Measurements from ENCODE around the gene MCTP1. TPM values are rescaled to one million over a fixed set of nuclear protein-coding genes. Genes with fewer than 3 reads are reported as not detected.

The MCTP1 gene
- total and polyA plus RNA-seq, 10 of the 15 experiments (the other 5 are each of a cell fraction or from before 2014, with no cell fraction given) = 12.6 to 45.9 (median 18.8) TPM

- H3K4me3 ChIP-seq = no peak overlapping the region
- no TSS peak for BruUV-seq (replicated peaks)
- H3K4me2 ChIP-seq (ENCODE audit: control insufficient read depth, insufficient read depth) = no peak overlapping the region
- no peak for DNase-seq (ENCODE audit: low read depth, low spot score)
- intact Hi-C loops (cut with micrococcal nuclease; ENCODE audit: unreplicated experiment) = no loop called here
- no peak overlapping the region for H3K9ac ChIP-seq (ENCODE audit: control insufficient read depth, insufficient read depth, low read length)
- no peaks in the 10 kb centered on the region for H3K4me1 ChIP-seq (ENCODE audit: control insufficient read depth, insufficient read depth, low read length)
- SMC1A ChIA-PET (ENCODE audit: uncharacterized antibody, unreplicated experiment) = interaction anchor here (0.6 to 2.7 kb wide), 15 partner anchors 13 to 1269 kb away, joined by 3 to 11 read pairs (median 3); no protein-coding TSS in a partner anchor
- H4K20me1 ChIP-seq (ENCODE audit: control insufficient read depth, insufficient read depth) = no peaks in the 10 kb centered on the region
- CTCF ChIA-PET = interaction anchor here (0.8 to 9.1 kb wide), 5 partner anchors 9 to 274 kb away, joined by 3 to 94 read pairs (median 4); no protein-coding TSS in a partner anchor
- H3K9me3 ChIP-seq (replicated peaks; ENCODE audit: control insufficient read depth, insufficient read depth, low read length) = no peaks in the 10 kb centered on the region; the same call in 2 of the 3 replicates
- no peaks in the 10 kb centered on the region for H3K79me2 ChIP-seq (ENCODE audit: control insufficient read depth, insufficient read depth, low read length)
- H3K27me3 ChIP-seq (replicated peaks in 1 of 2; ENCODE audit: control insufficient read depth in 2 of 2, insufficient read depth in 2 of 2, low read length in 1 of 2) = peaks cover 0 to 1% of the 10 kb centered on the region in 2 experiments; a peak in 1 of 4 replicates
- POLR2A ChIA-PET = no interaction called here
- ATAC-seq = no peak; the same call in 2 of the 3 replicates
- H3K27ac ChIP-seq (ENCODE audit: control insufficient read depth, insufficient read depth) = no peak overlapping the region
- no peak for TF ChIP-seq IRF3 (IDR thresholded peaks at IDR 0.05)
- TF ChIP-seq BCL3 (IDR thresholded peaks at IDR 0.05; ENCODE audit: borderline replicate concordance, insufficient read depth, low read depth, low read length, poor library complexity, severe bottlenecking) = no peak
- TF ChIP-seq BCL11A (IDR thresholded peaks at IDR 0.05; ENCODE audit: low read depth, low read length) = no peak
- no peak for TF ChIP-seq BRCA1 (IDR thresholded peaks at IDR 0.05; ENCODE audit: low read depth, low read length)
- no peak for TF ChIP-seq YY1 (IDR thresholded peaks at IDR 0.05; ENCODE audit: low read depth, low read length)
- no peak for TF ChIP-seq ELK1 (IDR thresholded peaks at IDR 0.05; ENCODE audit: low read depth, low read length)
- TF ChIP-seq STAT1 (conservative IDR thresholded peaks at IDR 0.05) = no peak
- TF ChIP-seq BHLHE40 (IDR thresholded peaks at IDR 0.05; ENCODE audit: borderline replicate concordance in 1 of 2, low read depth in 2 of 2, low read length in 1 of 2) = no peak
- TF ChIP-seq CHD4 (IDR thresholded peaks at IDR 0.05) = no peak
- TF ChIP-seq ZBTB11 (CRISPR knock-in tag; IDR thresholded peaks at IDR 0.05) = no peak
- TF ChIP-seq NR2F1 (conservative IDR thresholded peaks at IDR 0.05) = no peak
- TF ChIP-seq ZSCAN29 (IDR thresholded peaks at IDR 0.05) = no peak
- TF ChIP-seq NKRF (conservative IDR thresholded peaks at IDR 0.05) = no peak
- TF ChIP-seq CEBPB (IDR thresholded peaks at IDR 0.05; ENCODE audit: borderline replicate concordance in 1 of 2, low read depth in 2 of 2, low read length in 2 of 2) = no peak
- no peak for TF ChIP-seq TCF12 (IDR thresholded peaks at IDR 0.05; ENCODE audit: low read depth, low read length)
- no peak for TF ChIP-seq POLR2AphosphoS2 (IDR thresholded peaks at IDR 0.05; ENCODE audit: low read depth, low read length)
- FAIRE-seq = no peak
- RAD21 ChIA-PET (ENCODE audit: unreplicated experiment) = interaction anchor here (0.9 to 4.1 kb wide), 5 partner anchors 48 to 503 kb away, joined by 3 to 23 read pairs (median 3); no protein-coding TSS in a partner anchor
- in situ Hi-C loops (cut with MboI) = no loop called here
- H2AFZ ChIP-seq (ENCODE audit: control insufficient read depth, low read depth, low read length) = no peak overlapping the region
- H3K36me3 ChIP-seq (ENCODE audit: control insufficient read depth in 2 of 2, insufficient read depth in 2 of 2, low read length in 1 of 2) = no peaks in the 10 kb centered on the region
These were observed 43.7 kb downstream of the MCTP1 start for GRCh38 chr5:95241161-95241560.

Data from GM12878 (cell line).